ENCODE data around the gene NUDT6.

The NUDT6 gene

DNA sequence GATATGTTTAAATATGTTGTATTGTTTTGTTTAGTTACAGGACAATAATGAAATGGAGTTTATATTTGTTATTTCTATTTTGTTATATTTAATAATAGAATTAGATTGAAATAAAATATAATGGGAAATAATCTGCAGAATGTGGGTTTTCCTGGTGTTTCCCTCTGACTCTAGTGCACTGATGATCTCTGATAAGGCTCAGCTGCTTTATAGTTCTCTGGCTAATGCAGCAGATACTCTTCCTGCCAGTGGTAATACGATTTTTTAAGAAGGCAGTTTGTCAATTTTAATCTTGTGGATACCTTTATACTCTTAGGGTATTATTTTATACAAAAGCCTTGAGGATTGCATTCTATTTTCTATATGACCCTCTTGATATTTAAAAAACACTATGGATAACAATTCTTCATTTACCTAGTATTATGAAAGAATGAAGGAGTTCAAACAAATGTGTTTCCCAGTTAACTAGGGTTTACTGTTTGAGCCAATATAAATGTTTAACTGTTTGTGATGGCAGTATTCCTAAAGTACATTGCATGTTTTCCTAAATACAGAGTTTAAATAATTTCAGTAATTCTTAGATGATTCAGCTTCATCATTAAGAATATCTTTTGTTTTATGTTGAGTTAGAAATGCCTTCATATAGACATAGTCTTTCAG, 26.9 kb downstream of the NUDT6 start:
- H3K4me3 ChIP-seq (ENCODE audit: low read length), result no peak overlapping the region
- TF ChIP-seq, protein P1, sequence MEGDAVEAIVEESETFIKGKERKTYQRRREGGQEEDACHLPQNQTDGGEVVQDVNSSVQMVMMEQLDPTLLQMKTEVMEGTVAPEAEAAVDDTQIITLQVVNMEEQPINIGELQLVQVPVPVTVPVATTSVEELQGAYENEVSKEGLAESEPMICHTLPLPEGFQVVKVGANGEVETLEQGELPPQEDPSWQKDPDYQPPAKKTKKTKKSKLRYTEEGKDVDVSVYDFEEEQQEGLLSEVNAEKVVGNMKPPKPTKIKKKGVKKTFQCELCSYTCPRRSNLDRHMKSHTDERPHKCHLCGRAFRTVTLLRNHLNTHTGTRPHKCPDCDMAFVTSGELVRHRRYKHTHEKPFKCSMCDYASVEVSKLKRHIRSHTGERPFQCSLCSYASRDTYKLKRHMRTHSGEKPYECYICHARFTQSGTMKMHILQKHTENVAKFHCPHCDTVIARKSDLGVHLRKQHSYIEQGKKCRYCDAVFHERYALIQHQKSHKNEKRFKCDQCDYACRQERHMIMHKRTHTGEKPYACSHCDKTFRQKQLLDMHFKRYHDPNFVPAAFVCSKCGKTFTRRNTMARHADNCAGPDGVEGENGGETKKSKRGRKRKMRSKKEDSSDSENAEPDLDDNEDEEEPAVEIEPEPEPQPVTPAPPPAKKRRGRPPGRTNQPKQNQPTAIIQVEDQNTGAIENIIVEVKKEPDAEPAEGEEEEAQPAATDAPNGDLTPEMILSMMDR (conservative IDR thresholded peaks at IDR 0.05; ENCODE audit: low read depth, low read length), result no peak
- no peak for DNase-seq (ENCODE audit: low read depth)

DNA sequence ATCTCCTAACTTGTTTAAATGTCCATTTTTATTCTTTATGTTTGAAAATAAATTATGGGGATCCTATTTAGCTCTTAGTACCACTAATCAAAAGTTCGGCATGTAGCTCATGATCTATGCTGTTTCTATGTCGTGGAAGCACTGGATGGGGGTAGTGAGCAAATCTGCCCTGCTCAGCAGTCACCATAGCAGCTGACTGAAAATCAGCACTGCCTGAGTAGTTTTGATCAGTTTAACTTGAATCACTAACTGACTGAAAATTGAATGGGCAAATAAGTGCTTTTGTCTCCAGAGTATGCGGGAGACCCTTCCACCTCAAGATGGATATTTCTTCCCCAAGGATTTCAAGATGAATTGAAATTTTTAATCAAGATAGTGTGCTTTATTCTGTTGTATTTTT, 27.6 kb downstream of the NUDT6 start:
- TF ChIP-seq, protein P1 (conservative IDR thresholded peaks at IDR 0.05; ENCODE audit: low read depth, low read length), result peak; percentile 8
- H3K4me3 ChIP-seq (ENCODE audit: low read length), result no peak overlapping the region
- DNase-seq (ENCODE audit: low read depth), result peak; percentile 59

DNA sequence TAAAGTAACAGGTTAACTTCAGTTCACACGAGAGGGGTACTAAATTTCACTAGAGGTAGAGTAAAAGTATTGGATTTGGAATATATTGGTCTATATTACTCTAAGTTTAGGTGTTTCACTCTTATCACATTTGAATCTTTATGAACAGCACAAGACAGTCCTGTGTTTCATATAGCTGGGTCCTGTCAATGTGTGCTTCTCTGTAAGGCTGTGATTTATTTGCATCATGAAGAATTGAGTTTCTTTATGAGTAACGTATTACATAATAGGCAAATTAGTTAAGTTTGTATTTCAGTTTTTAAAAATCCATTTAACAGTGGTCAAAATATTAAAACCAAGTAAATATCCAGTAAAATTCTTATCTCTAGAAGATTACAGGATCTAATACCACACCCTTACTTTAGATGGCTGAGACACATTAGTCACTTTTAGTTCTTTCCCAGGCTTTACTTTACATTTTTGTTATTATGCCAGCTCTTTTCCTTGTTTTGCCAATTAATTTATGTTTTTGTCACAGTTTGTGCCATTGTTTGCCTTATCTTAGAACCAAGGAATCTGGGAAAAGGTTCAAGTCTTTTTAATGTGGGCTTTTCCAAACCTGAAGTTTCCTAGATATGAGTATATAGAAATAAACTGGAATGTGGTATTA, 32.1 kb downstream of the NUDT6 start:
- peak; percentile 71 for DNase-seq (ENCODE audit: low read depth)
- H3K4me3 ChIP-seq (ENCODE audit: low read length), result no peak overlapping the region
- TF ChIP-seq, protein P1 (conservative IDR thresholded peaks at IDR 0.05; ENCODE audit: low read depth, low read length), result no peak

DNA sequence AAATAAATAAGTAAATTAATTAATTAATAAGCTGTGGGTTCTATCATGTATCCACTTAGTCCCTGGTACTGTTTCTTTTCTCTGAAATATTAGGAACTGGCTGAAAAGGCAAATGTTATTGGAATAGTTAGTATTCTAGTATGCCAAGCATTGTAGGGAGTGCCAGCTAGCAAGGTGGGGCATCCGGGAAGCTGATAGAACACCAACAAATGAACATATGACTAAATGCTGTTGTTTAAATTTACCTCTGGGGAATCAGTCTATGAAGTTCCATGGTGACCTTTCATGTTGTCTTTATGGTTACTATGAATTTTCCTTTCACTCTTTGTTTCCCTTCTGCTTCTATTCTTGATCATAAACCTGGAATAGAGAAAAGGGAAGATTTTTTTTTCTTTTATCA, 32.7 kb downstream of the NUDT6 start:
- DNase-seq (ENCODE audit: low read depth), result no peak
- TF ChIP-seq, protein P1 (conservative IDR thresholded peaks at IDR 0.05; ENCODE audit: low read depth, low read length), result no peak
- no peak overlapping the region for H3K4me3 ChIP-seq (ENCODE audit: low read length)

DNA sequence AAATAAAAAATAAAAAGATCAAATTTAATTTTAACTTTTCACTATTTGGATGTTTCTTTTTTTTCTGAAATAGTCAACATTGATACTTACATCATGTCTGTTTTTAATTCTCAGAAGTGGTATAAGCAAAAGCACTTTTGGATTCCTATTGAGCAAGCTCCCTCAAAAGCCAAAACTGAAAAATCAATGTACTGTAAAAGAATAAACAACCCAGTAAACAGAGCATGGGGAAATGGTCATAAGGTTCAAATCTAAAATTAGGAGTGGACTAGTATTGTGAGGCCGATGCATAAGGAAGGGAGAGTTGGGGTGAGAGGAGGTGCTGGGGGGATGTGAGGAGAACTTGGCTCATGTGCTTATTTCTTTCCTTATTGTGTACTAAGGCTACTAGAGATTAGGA, 37.9 kb downstream of the NUDT6 start:
- no peak for DNase-seq (ENCODE audit: low read depth)
- H3K4me3 ChIP-seq (ENCODE audit: low read length), result no peak overlapping the region
- TF ChIP-seq, protein P1 (conservative IDR thresholded peaks at IDR 0.05; ENCODE audit: low read depth, low read length), result no peak

DNA sequence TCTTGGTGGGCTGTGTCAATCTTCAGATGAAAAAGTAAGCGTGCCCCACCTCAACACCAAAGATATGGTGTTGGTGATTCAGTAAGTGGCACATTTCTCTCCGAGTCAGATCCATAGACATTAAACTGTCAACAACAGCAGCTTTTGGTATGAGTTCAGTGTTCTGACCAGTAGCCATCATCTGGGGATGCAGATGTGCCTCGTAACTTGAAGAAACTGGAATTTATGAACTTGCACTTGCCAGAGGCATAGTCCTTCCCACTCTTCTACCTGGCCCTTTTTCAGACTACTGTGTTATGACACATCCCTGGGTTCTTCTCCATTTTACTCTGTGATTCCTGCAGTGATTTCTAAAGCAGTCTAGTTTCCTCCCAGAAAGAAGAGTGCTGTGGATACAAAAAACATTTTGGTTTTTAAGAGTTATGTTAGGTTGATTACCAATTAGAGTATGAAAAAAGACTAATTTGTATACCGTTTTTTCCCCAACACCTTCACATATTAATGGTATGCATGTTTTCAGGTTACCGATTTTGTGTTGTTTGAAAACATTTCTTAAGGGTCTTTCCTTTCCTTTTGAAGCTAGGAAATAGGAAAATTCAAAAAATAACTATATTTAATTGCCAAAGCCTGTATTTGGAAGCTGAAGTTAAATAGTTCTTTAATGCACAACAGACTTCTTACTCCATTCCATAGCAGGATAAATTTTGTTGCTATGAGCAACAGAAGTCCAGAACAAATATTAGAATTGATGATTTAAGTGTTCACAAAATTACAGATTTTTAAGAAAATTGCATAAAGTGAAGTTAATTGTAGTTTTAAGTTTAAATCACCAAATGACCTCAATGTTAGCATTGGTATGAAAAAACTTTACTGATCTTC, 39.3 kb downstream of the NUDT6 start:
- TF ChIP-seq, protein P1 (conservative IDR thresholded peaks at IDR 0.05; ENCODE audit: low read depth, low read length), result no peak
- no peak for DNase-seq (ENCODE audit: low read depth)
- H3K4me3 ChIP-seq (ENCODE audit: low read length), result no peak overlapping the region

All from retinal pigment epithelial cell (primary cell).